Stimulated activated CD8-positive, alpha-beta memory T cell treated with anti-CD3 and anti-CD28 coated beads, Interleukin-4, amount 100 ng/mL, for 4 hours (primary cell): ENCODE results near the gene SCAF4.

Experiments used
- DNase-seq, 2 donors: peaks; one replicate each; pipeline ENCODE4 v3.0.0-alpha.2; 2020; ENCODE audit warnings: low read depth in 2 of 2, low spot score in 1 of 2

Gene SCAF4

DNA sequence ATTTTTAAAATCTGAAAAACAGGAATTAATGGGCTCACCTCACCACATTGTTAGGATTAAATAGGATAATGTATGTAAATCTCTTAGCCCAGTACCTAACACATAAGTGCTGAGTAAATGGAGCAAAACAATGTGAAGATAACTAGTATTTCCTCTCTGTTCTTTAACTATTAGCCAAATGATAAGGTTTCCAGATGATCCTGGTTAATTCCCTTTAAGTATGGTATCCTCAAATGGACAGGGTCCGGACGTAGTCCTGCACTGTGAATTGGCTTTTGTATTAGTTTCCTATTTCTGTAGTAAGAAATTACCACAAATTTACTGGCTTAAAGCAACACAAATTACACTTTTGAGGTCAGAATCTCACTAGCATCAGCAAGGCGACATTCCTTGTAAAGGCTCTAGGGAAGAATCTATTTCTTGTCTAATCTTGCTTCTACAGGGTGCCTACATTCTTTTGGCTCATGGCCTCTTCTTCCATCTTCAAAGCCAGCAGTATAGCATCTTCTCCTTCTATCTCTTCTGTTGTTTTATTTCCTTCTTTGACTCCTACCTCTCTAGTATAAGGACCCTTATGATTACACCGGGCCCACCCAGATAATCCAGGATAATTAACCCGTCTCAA is 17.1 kb downstream of the SCAF4 start:
- no peak for DNase-seq

DNA sequence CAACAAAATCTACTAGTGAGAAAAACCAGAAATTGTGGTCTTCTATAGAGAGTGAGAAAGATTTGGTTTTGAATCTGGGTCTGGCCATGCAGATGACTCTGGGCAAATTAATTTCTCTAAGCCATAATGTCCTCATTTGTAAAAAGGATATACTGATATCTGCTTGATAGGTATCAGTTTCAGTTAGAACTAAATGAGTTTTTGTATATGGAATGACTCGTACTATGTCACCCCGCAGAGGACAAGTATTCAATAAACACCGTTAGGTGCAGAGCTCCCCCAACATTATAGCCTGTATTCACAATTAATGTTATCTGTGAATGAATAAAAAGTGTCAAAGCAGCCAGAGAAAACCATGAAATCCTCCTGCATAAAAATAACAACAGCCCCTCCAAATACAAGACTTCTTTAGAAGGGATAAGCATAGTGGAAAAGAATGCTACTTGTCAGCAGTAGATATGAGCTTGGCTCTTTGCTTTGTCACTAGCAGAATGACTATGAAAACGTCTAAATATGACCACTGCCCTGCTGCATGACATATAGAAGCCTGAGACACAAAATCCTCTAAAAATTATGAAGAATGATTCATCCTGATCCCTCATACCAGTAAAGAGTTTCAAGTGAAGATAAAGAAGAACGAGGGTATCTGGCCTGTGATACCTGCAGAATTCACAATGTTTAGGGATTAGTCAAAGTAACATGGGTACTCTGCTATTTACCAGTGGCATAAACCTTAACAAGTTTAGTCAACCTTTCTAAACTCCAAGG is 17.8 kb downstream of the SCAF4 start:
- DNase-seq: no peak

DNA sequence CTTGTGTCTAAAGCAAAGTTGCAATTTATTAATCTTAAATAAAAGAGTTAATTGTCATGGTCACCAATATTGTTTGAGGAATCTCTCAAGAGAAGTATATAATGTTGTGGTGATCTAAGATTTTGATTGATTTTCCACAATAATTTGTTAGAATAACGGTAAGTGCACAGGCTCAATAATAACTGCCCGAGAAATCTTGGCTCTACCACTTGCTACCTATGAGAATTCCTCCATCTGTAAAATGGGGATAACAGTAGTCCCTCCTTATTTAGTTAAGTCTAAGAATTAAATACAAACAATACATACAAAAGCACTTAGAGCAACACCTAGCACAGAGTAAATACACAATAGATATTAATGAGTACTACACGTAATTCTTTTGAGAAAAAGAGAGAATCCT is 18.8 kb downstream of the SCAF4 start:
- DNase-seq: no peak

DNA sequence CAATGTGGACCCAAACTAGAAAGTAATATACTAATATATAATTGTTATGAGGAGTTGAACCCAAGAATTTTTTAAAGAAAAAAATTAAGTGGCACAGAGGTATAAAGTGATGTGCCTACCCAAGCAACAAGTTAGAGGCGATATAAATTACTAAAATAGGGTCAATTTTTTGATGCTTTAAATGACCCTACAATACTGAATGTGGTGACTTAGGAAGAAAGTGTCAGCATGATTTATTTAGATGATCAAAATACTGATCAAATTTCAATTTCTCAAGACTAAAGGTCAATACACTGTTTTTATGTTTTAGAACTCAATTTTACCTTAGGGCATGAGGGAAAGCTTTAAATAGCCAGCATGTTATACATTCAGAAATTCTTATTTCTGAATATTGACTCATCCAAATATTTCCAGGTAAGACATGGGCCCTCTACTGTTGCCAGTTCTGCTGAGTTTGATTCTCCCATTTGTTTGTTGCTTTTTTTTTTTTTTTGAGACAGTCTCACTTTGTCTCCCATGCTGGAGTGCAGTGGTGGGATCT is 20.1 kb downstream of the SCAF4 start:
- DNase-seq: no peak

DNA sequence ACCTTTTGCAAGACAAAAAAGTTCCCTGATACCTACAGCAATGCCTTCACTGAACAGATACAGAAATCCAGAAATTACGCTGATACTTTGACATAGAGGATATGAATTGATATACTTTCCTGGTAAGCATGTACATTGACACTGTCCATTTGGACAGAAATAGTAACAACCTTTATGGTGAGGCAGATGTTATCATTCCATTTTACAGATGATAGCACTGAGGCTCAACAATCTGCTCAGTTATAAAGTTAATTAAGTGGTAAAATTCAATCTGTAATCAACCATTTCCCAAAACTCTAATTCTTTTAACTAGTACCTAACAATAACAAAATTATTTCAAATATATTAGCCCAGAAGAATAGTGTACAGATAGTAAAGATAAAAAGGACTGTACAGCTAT is 20.6 kb downstream of the SCAF4 start:
- no peak for DNase-seq

DNA sequence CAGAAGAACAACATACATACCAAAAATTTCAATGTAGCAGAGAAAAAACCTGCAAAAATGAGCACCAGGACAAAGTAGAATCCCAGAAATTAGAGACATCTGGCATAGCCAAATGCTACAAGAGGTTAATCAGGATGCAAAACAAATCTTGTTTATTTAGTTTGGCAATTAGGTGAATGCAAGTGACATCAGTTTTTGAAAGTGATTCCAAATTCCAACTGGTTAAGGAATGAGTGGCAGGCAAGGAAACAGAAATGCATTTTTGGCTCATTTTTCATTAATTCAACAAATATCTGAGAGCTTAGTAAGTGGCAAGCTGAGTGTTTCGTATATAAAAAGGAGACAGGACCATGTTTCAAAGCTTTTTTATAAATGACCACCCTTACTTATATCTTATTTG is 21.3 kb downstream of the SCAF4 start:
- DNase-seq: no peak

DNA sequence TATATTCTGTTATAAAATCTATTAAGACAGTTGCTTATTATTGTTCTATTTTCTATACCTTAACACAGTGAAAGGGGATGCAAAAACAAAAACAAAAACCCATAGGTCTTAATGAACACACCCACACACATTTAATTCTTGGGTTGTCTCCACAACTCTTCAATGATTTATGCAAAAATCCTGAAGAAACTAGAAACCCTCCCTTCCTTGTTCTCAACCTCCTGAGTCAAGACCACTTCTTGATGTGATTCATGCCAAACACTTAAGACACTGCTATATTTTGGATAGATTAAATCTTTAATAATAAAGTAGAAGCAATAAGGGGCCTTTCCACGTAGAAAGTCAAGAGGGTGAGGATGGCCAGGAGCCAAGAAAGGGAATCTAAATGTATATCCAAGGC is 23.4 kb downstream of the SCAF4 start:
- no peak for DNase-seq

DNA sequence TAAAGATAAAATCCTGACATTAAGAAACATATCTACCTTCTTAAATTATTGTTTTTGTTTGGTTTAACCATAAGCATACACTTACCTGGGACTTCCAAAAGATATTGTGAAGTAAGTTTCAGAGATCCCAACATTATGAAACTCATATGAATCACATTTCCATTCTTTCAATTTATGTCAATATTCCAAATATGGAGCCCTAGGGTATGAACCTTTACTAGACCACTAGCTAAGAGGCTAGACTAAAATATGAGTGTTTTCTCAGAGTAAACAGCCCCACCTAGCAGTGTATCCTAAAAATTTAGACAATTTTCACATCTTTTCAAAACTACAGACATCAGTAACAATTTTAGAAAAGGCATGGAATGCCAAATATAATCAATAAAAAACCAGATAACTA is 24.4 kb downstream of the SCAF4 start:
- no peak for DNase-seq

DNA sequence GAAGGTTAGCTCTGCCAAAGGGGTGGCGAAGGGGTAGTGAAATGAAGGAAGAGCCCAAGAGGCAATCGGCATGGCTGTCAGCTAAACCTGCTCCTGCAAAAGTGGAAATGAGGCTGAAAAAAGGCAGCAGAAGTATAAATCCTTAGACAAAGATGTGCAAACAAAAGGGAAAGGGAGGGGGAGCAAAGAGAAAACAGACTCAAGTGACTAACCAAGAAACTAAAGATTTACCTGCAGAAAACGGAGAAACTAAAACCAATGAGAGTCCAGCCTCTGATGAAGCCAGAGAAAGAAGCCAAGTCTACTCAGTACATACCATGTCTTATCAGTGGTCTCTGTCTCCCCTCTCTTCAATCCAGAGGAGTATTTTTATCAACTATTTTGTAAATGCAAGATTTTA is 25.4 kb downstream of the SCAF4 start:
- no peak for DNase-seq

DNA sequence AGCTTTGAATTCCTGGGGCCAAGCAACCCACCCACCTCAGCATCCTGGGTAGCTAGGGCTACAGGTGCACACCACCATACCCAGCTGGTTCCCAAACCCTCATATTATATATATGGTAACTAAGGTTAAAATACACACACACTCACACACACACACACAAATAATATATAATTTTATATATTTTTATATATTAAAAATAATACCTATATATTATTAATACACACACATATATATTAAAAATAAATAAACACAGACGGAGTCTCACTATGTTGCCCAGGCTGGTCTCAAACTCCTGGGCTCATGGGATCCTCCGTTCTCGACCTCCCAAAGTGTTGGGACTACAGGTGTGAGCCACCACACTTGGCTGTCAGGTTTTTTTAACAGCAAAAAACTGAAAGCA is 31.9 kb downstream of the SCAF4 start:
- DNase-seq: no peak

DNA sequence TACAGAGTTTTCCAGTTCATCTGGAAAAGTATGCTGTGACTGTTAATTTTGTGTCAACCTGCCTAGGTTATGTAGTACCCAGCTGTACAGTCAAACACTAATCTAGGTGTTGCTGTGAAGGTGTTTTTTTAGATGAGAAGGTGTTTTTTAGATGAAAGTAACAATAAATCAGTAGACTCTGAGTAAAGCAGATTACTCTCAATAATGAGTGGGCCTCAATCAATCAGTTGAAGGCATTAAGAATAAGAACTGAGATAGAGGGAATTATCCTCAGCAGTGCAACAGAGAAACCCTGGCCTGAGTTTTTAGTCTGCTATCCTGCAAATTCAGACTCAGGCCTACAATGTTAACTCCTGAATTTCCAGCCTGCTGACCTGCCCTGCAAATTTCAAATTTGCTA is 33.5 kb downstream of the SCAF4 start:
- no peak for DNase-seq

DNA sequence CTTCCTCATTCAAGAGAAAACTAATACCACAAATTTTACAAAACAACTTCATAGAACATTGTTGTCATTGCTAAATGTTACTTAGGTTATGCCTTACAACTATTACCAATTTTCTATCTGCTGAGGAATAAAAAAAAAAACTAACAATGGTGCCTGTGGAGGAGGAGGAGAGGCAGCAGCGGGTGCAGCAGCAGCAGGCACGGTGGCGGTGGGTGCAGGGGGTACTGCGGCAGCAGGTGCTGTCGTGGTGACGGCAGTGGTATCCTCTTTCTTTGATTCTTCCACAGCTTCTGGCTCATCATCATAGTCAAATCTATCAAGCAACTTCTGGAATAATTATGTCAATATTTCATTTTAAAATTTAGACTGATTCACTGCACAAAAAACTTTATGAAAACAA is 35.5 kb downstream of the SCAF4 start:
- no peak for DNase-seq

DNA sequence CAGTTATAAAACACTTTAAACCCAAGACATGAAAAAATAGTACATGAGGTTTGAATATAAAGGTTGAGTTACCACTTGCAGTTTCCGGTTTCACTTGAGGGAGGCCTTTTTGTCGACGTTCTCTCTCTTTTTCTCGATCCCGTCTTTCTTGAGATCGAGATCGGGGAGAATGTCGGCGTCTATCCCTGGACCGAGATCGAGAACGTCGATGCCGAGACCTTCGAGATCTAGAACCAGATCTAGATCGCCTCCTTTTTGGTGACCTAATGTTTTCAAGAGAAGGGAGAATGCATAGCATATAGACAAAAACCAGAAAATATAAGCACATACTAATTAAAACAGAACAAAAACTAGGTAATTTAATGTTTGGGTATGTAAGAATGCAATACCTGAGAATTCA is 38.7 kb downstream of the SCAF4 start:
- DNase-seq: no peak

DNA sequence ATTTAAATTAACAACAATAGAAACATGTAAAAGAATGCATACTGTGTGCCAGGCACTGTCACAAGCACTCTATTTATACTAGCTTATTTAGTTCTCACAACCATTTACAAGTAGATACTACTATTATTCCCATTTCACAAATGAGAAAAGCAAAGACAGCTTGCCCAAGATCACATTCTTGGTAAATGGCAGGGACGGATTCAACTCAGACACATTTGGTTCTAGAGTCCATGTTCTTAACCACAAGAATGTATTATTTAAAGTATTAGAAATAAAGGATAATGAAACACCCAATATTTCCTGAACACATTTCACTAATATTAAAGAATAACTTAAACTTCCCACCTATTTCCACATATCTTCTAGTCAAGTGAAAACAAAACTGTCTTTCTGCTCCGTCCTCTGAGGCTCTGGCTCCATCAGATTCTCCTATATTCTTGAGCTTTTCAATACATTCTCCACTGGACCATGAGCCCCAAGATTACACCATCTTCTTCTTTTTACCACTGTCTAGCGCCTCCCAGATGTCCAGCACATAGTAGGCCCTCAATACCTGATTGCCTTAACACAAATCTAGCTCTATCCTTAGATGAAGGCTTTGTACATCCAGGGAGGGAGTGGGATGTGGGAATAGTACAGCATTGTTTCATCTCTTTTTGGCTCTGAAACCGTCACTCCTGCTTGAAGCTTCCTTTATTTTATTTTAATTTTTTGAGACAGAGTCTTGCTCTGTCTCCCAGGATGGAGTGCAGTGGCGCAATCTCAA is 43.1 kb downstream of the SCAF4 start:
- DNase-seq: no peak

DNA sequence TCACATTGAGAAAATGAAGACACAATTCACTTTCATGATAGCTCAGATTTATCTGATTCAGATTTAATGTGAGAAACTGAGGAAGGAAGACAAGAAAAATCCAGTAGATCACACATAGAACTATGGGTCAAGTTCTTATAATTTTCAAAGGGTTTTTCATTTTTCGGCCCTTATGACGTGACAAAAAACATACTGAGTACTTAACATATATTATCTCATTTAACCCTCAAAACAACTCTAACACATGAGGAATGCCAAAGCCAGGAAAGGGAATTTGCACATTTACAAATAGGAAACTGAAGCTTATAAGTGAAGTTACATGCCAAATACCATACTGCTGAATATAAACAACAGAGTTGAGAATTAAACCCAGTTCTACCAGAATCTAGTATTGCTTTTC is 44.8 kb downstream of the SCAF4 start:
- no peak for DNase-seq

DNA sequence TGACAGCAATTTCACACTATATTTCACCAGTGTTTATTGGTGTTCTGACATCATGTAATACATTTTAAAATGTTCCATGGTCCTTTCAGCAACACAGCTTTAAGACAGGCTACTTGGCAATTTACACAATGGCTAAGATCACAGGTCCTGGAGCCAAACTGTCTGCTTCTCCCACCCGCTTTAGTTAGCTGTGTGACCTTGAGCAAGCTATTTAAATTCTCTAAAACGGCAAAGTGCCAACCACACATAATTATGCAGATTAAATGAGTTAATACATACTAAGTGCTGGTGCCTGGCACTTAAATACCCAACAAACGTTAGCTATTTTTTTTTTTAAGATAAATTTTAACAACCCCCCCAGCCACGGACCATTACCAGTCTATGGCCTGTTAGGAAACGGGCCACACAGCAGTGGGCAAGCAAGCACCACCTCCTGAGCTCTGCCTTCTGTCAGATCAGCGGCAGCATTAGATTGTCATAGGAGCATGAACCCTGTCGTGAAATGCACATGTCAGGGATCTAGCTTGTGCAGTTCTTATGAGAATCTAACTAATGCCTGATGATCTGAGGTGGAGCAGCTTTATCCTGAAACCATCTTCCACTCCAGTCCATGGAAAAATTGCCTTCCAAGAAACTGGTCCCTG is 45.5 kb downstream of the SCAF4 start:
- no peak for DNase-seq

DNA sequence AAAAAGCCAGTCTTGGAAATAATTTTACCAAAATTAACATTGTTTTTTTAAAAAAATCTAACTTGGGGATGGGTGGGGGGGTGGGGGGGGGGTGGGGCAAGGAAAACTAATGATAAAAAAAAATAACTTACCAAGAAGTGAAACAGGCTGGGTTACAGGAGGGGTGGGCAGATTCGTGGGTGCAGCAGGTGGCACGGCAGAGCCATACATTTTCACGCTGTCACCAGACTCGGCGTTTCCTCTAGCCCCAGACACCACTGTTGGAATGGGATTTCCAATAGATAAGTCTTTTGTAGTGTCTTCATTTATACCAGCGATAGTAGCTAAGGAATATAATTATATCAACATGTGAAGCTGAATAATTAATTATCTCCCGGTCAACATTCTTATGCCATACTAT is 47.0 kb downstream of the SCAF4 start:
- DNase-seq: no peak

DNA sequence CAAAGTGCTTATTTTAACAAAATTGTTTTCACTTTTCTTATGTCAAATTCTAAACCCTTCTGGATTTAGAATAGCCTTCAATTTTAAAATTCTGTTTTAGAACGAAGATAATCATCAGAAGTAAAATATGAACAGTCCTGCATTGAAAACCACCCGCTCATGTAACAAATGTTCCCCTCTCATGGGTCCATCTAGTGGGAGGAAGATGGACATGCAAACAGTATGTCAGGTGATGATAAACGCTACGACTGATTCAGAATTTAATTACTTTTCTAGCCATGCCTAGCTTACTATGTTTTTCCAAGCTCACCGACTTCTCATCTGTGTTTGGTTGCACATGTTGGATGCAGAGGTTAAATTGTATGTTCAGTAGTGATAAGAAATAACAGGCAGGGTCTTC is 48.9 kb downstream of the SCAF4 start:
- DNase-seq: no peak

DNA sequence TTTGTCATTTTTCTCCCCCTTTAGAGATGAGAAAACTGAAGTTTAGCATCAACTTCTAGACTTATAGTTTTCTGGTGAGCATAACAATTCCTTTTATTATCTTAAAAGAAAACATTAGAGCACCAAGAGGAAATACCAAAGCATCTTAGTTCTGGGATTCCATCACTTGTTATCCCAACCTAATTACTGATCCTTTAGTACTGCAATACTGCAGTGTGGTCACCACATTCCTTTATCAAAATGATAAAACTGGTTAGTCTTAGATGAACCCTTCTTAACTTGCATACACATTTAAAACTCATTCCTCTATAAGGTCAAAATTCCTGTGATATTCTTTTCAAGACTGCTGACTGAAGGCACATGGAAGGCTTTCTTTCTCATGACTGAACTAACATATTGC is 49.3 kb downstream of the SCAF4 start:
- DNase-seq: no peak

DNA sequence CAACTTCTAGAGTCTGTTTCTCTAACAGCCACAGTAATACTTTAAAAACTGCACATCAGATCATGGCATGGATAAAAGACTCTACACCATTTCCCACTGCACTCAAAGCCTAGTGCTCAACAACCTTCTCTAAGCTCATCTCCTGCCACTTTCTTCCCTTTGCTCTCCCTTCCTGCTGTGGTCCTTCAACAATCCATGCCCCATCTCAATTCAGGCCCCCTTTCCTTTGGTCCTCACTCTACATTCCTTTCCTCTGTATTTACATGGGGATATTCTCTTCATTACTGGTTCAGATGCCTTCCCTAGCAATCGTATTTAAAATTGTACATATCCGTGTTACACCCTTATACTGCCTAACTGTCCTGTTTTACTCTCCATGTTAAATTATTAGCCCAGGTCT is 53.4 kb downstream of the SCAF4 start:
- no peak for DNase-seq

DNA sequence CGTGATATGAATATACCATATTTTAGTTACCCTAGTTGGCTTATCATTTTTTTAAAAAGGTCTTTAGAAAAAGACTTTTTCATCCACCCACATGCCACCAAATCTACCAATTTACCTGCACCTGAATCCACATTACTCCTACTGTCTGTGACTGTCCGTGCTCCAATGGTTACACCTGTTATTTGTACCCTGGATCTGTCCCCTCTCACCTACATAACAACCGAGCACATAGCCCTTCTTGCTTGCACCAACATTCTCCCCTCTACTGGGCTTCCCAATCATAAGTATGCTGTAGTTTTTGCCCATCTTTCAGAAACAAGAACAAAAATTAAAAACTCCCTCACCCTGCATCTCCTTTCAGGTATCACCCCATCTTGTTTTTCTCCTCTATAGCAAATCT is 54.9 kb downstream of the SCAF4 start:
- no peak for DNase-seq

DNA sequence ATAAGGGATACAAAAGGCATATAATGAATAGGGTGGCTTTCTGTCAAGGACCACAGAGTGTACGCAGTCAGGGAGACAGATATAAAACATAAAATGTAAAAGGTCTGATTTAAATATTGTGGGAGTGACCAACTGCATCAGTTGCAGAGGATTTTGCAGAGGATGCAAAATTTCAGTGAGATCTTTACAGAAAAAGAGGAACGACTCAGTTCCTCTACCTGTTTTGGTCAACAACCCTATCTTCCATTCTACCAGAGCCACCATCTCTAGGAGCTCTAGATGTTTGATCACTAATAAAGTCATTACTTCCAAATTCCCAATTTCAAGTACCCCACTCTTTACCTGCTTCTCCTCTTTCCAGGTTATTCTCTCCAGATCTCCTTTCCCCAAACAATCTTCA is 56.0 kb downstream of the SCAF4 start:
- DNase-seq: no peak
